ENCODE data around the gene TYSND1.

TYSND1 gene

GRCh38 chr10:70131560-70131937 lies 15.0 kb downstream of the TYSND1 start:
- Histone ChIP-seq H4K20me1 (ENCODE audit: low read depth, low read length) (no peaks in the 10 kb centered on the region), H3K79me2 (ENCODE audit: insufficient read depth, low read length) (no peaks in the 10 kb centered on the region), H3K36me3 (ENCODE audit: low read length) (no peaks in the 10 kb centered on the region), H3K4me3 (ENCODE audit: insufficient read depth, low read length, poor library complexity, severe bottlenecking) (no peak overlapping the region), H3K9ac (ENCODE audit: low read length) (no peak overlapping the region), H2AFZ (ENCODE audit: low read depth, low read length, severe bottlenecking) (no peak overlapping the region), H3F3A (ENCODE audit: insufficient read depth) (no peaks in the 10 kb centered on the region), H3K27ac (ENCODE audit: low read depth, low read length) (no peak overlapping the region), H3K9me3 (ENCODE audit: insufficient read depth, low read length) (no peaks in the 10 kb centered on the region), H3K27me3 (ENCODE audit: low read length) (no peaks in the 10 kb centered on the region), H3K9me2 (replicated peaks; ENCODE audit: insufficient read depth, low read length) (no peaks in the 10 kb centered on the region), H3K4me2 (ENCODE audit: low read depth, low read length, poor library complexity, severe bottlenecking) (no peak overlapping the region)
- TF ChIP-seq EZH2phosphoT487 (conservative IDR thresholded peaks at IDR 0.05; ENCODE audit: low read length) (no peak), CTCF (IDR thresholded peaks at IDR 0.05; ENCODE audit: insufficient read depth, low read length, poor library complexity, severe bottlenecking) (no peak)

GRCh38 chr10:70130878-70131559 lies 15.5 kb downstream of the TYSND1 start:
- no peaks in the 10 kb centered on the region for H4K20me1 ChIP-seq (ENCODE audit: low read depth, low read length)
- H3K27me3 ChIP-seq (ENCODE audit: low read length): no peaks in the 10 kb centered on the region
- no peaks in the 10 kb centered on the region for H3F3A ChIP-seq (ENCODE audit: insufficient read depth)
- no peaks in the 10 kb centered on the region for H3K79me2 ChIP-seq (ENCODE audit: insufficient read depth, low read length)
- no peak overlapping the region for H3K4me3 ChIP-seq (ENCODE audit: insufficient read depth, low read length, poor library complexity, severe bottlenecking)
- no peak overlapping the region for H3K4me2 ChIP-seq (ENCODE audit: low read depth, low read length, poor library complexity, severe bottlenecking)
- H2AFZ ChIP-seq (ENCODE audit: low read depth, low read length, severe bottlenecking): no peak overlapping the region
- no peaks in the 10 kb centered on the region for H3K9me2 ChIP-seq (replicated peaks; ENCODE audit: insufficient read depth, low read length)
- H3K27ac ChIP-seq (ENCODE audit: low read depth, low read length): no peak overlapping the region
- TF ChIP-seq EZH2phosphoT487 (conservative IDR thresholded peaks at IDR 0.05; ENCODE audit: low read length) (no peak), CTCF (IDR thresholded peaks at IDR 0.05; ENCODE audit: insufficient read depth, low read length, poor library complexity, severe bottlenecking) (no peak)
- H3K9ac ChIP-seq (ENCODE audit: low read length): no peak overlapping the region
- no peaks in the 10 kb centered on the region for H3K36me3 ChIP-seq (ENCODE audit: low read length)
- no peaks in the 10 kb centered on the region for H3K9me3 ChIP-seq (ENCODE audit: insufficient read depth, low read length)

GRCh38 chr10:70126700-70127395 lies 19.7 kb downstream of the TYSND1 start:
- no peaks in the 10 kb centered on the region for H3K36me3 ChIP-seq (ENCODE audit: low read length)
- TF ChIP-seq CTCF (IDR thresholded peaks at IDR 0.05; ENCODE audit: insufficient read depth, low read length, poor library complexity, severe bottlenecking): no peak
- TF ChIP-seq EZH2phosphoT487 (conservative IDR thresholded peaks at IDR 0.05; ENCODE audit: low read length): no peak
- no peaks in the 10 kb centered on the region for H3K79me2 ChIP-seq (ENCODE audit: insufficient read depth, low read length)
- H3K4me2 ChIP-seq (ENCODE audit: low read depth, low read length, poor library complexity, severe bottlenecking): no peak overlapping the region
- H3K27ac ChIP-seq (ENCODE audit: low read depth, low read length): no peak overlapping the region
- H3F3A ChIP-seq (ENCODE audit: insufficient read depth): no peaks in the 10 kb centered on the region
- no peak overlapping the region for H2AFZ ChIP-seq (ENCODE audit: low read depth, low read length, severe bottlenecking)
- H3K9me2 ChIP-seq (replicated peaks; ENCODE audit: insufficient read depth, low read length): no peaks in the 10 kb centered on the region
- no peak overlapping the region for H3K4me3 ChIP-seq (ENCODE audit: insufficient read depth, low read length, poor library complexity, severe bottlenecking)
- H3K9ac ChIP-seq (ENCODE audit: low read length): no peak overlapping the region
- H4K20me1 ChIP-seq (ENCODE audit: low read depth, low read length): no peaks in the 10 kb centered on the region
- no peaks in the 10 kb centered on the region for H3K27me3 ChIP-seq (ENCODE audit: low read length)
- no peaks in the 10 kb centered on the region for H3K9me3 ChIP-seq (ENCODE audit: insufficient read depth, low read length)

Data from SU-DHL-6 (cell line).